H1 (cell line): ENCODE results near the gene MAGI1. TPM values are rescaled to one million over a fixed set of nuclear protein-coding genes. Genes with fewer than 3 reads are reported as not detected.

Experiments used
- CTCF ChIA-PET: fragments of 300-600 bp; sonication (Branson Sonifier 250); formaldehyde crosslinking; loops from one replicate; lab custom pipeline; 2021; ENCODE audit not compliant: partially characterized antibody; lab: Charles Lee
- POLR2A ChIA-PET: fragments of 300-600 bp; sonication (Branson Sonifier 250); formaldehyde crosslinking; loops from one replicate; lab custom pipeline; 2021; ENCODE audit warnings: inconsistent platforms; ENCODE audit not compliant: partially characterized antibody; lab: Charles Lee
- DNase-seq, 2 experiments: peaks; one replicate each; pipeline versions ENCODE4 v3.0.0 to v3.0.0-alpha.2; 2010 to 2022; ENCODE audit warnings: low spot score in 2 of 2, low read depth in 1 of 2, mixed read lengths in 1 of 2
- FAIRE-seq: peaks from 2 replicates; lab custom pipeline; 2011; peaks lifted over from hg19 to GRCh38; lab: Jason Lieb, UNC
- H2AFZ ChIP-seq: 2 replicates; pipeline ENCODE4 v1.8.1; 2012; ENCODE audit warnings: low read length, inconsistent platforms
- H2AK5ac ChIP-seq: 2 replicates; pipeline ENCODE4 v1.6.1; 2013; ENCODE audit warnings: low read depth, low read length
- H2BK120ac ChIP-seq: replicated peaks from 2 replicates; pipeline ENCODE3; 2013; ENCODE audit warnings: low read depth, low read length, inconsistent platforms
- H2BK12ac ChIP-seq: 2 replicates; pipeline ENCODE4 v1.6.1; 2013; ENCODE audit warnings: low read depth, low read length
- H2BK15ac ChIP-seq: 2 replicates; pipeline ENCODE4 v1.6.1; 2013; ENCODE audit warnings: low read length
- H2BK20ac ChIP-seq: 2 replicates; pipeline ENCODE4 v1.6.1; 2013; ENCODE audit warnings: low read length
- H2BK5ac ChIP-seq: 2 replicates; pipeline ENCODE4 v1.6.1; 2013; ENCODE audit warnings: low read depth, low read length
- H3K14ac ChIP-seq: 2 replicates; pipeline ENCODE4 v1.6.1; 2013; ENCODE audit warnings: inconsistent platforms; ENCODE audit not compliant: insufficient read length
- H3K18ac ChIP-seq: 2 replicates; pipeline ENCODE4 v1.6.1; 2013; ENCODE audit warnings: low read length; ENCODE audit errors: extremely low read depth
- H3K23ac ChIP-seq: 2 replicates; pipeline ENCODE4 v1.6.1; 2013; ENCODE audit warnings: inconsistent platforms; ENCODE audit not compliant: insufficient read length
- H3K23me2 ChIP-seq: 2 replicates; pipeline ENCODE4 v1.6.1; 2013; ENCODE audit warnings: low read depth, low read length
- H3K27ac ChIP-seq: 2 replicates; pipeline ENCODE4 v1.6.1; 2011; ENCODE audit warnings: low read depth, low read length, inconsistent platforms
- H3K27me3 ChIP-seq, 4 experiments: replicated peaks in 1 of 4; 1 replicate in 1 of 4; 2 replicates in 3 of 4; pipeline versions ENCODE4 v1.6.1 to v1.8.1; 2011 to 2013; ENCODE audit warnings: low read length in 3 of 4, mild to moderate bottlenecking in 3 of 4, inconsistent platforms in 2 of 4, mixed read lengths in 2 of 4, moderate library complexity in 1 of 4; ENCODE audit not compliant: control insufficient read depth in 3 of 4, insufficient read depth in 3 of 4; ENCODE audit errors: extremely low read depth in 1 of 4
- H3K36me3 ChIP-seq, 4 experiments: 2 replicates each; pipeline versions ENCODE4 v1.6.1 to v1.8.1; 2011 to 2013; ENCODE audit warnings: mild to moderate bottlenecking in 4 of 4, low read length in 3 of 4, moderate library complexity in 2 of 4, control low read depth in 1 of 4, inconsistent platforms in 1 of 4; ENCODE audit not compliant: insufficient read depth in 4 of 4, control insufficient read depth in 2 of 4
- H3K4ac ChIP-seq: replicated peaks from 2 replicates; pipeline ENCODE3; 2013; ENCODE audit warnings: low read length, low read depth, mixed read lengths, inconsistent platforms; ENCODE audit not compliant: insufficient read length
- H3K4me1 ChIP-seq, 4 experiments: replicated peaks in 1 of 4; 1 replicate in 1 of 4; 2 replicates in 3 of 4; pipeline versions ENCODE4 v1.6.1 to v1.8.1; 2011 to 2013; ENCODE audit warnings: low read length in 3 of 4, inconsistent platforms in 2 of 4, mixed read lengths in 1 of 4; ENCODE audit not compliant: insufficient read depth in 4 of 4, control insufficient read depth in 3 of 4
- H3K4me2 ChIP-seq, 2 experiments: 2 replicates each; pipeline versions ENCODE4 v1.6.1 to v1.8.1; 2011 to 2013; ENCODE audit warnings: low read depth in 2 of 2, low read length in 2 of 2, control low read depth in 1 of 2, inconsistent platforms in 1 of 2, mild to moderate bottlenecking in 1 of 2; ENCODE audit not compliant: insufficient read depth in 1 of 2
- H3K4me3 ChIP-seq, 4 experiments: fragments of 200-600, 300-600 bp in 1 of 4; sonication (generic), shearing (Covaris generic), sonication (Bioruptor Twin) in 1 of 4; 2 replicates each; pipeline versions ENCODE4 v1.5.1 to v1.8.1; 2011 to 2016; ENCODE audit warnings: low read length in 4 of 4, low read depth in 3 of 4, control low read depth in 2 of 4, inconsistent platforms in 2 of 4, mild to moderate bottlenecking in 2 of 4, mixed read lengths in 1 of 4, moderate library complexity in 1 of 4; ENCODE audit not compliant: insufficient read depth in 2 of 4; ENCODE audit errors: extremely low read depth in 1 of 4
- H3K56ac ChIP-seq: replicated peaks from 2 replicates; pipeline ENCODE3; 2013; ENCODE audit warnings: low read depth, mild to moderate bottlenecking, mixed read lengths, low read length, inconsistent platforms; ENCODE audit not compliant: insufficient read length
- H3K79me1 ChIP-seq: 2 replicates; pipeline ENCODE4 v1.6.1; 2013; ENCODE audit warnings: low read depth, low read length, control low read depth
- H3K79me2 ChIP-seq, 2 experiments: 2 replicates each; pipeline versions ENCODE4 v1.6.1 to v1.8.1; 2012 to 2013; ENCODE audit warnings: low read length in 2 of 2, mild to moderate bottlenecking in 2 of 2, inconsistent platforms in 1 of 2; ENCODE audit not compliant: insufficient read depth in 2 of 2, control insufficient read depth in 1 of 2
- H3K9ac ChIP-seq, 4 experiments: replicated peaks in 1 of 4; 1 replicate in 1 of 4; 2 replicates in 3 of 4; pipeline versions ENCODE4 v1.6.1 to v1.8.1; 2011 to 2013; ENCODE audit warnings: low read depth in 3 of 4, low read length in 3 of 4, control low read depth in 2 of 4, mild to moderate bottlenecking in 2 of 4, moderate library complexity in 2 of 4, inconsistent platforms in 1 of 4; ENCODE audit errors: extremely low read depth in 1 of 4
- H3K9me3 ChIP-seq, 2 experiments: 2 replicates each; pipeline versions ENCODE4 v1.6.1 to v1.8.1; 2012 to 2013; ENCODE audit warnings: mild to moderate bottlenecking in 2 of 2, moderate library complexity in 2 of 2, control low read depth in 1 of 2, inconsistent platforms in 1 of 2, low read depth in 1 of 2, low read length in 1 of 2, mixed read lengths in 1 of 2; ENCODE audit not compliant: insufficient read depth in 2 of 2
- H4K20me1 ChIP-seq, 2 experiments: replicated peaks in 1 of 2; 2 replicates each; pipeline versions ENCODE3 to v1.8.1; 2011 to 2013; ENCODE audit warnings: inconsistent platforms in 2 of 2, low read length in 2 of 2, mild to moderate bottlenecking in 1 of 2; ENCODE audit not compliant: insufficient read depth in 2 of 2, control insufficient read depth in 1 of 2
- H4K5ac ChIP-seq: 2 replicates; pipeline ENCODE4 v1.6.1; 2013; ENCODE audit warnings: low read length, low read depth, mixed read lengths, inconsistent platforms; ENCODE audit not compliant: insufficient read length
- H4K8ac ChIP-seq: 2 replicates; pipeline ENCODE4 v1.8.0; 2013; ENCODE audit warnings: mild to moderate bottlenecking, moderate library complexity, low read length, inconsistent platforms; ENCODE audit not compliant: insufficient read depth; ENCODE audit errors: extremely low read depth
- H4K91ac ChIP-seq: replicated peaks from 2 replicates; pipeline ENCODE3; 2013; ENCODE audit warnings: low read length, mixed read lengths, inconsistent platforms; ENCODE audit not compliant: insufficient read length
- BACH1 ChIP-seq: IDR thresholded peaks from 2 replicates; pipeline ENCODE4 v1.6.1; 2012; ENCODE audit warnings: low read length, improper control_type of control experiment
- CREB1 ChIP-seq: IDR thresholded peaks from 2 replicates; pipeline ENCODE4 v1.6.1; 2012; ENCODE audit warnings: inconsistent platforms
- CTBP2 ChIP-seq: IDR thresholded peaks from 2 replicates; pipeline ENCODE4 v1.7.0; 2011; ENCODE audit warnings: borderline replicate concordance, mild to moderate bottlenecking, moderate library complexity, mixed read lengths, low read length; ENCODE audit not compliant: insufficient read depth, insufficient read length
- EGR1 ChIP-seq: IDR thresholded peaks from 2 replicates; pipeline ENCODE4 v1.6.1; 2011; ENCODE audit warnings: low read depth, low read length, borderline replicate concordance
- SIX5 ChIP-seq: IDR thresholded peaks from 2 replicates; pipeline ENCODE4 v1.6.1; 2011; ENCODE audit warnings: mild to moderate bottlenecking, low read depth, low read length
- polyA plus RNA-seq, 7 experiments: library from polyadenylated mRNA; depleted of rRNA in 3 of 7; stranded (reverse) in 5 of 7; unstranded in 2 of 7; fragments of >200 nt in 5 of 7; fragments of 200-250 nt in 2 of 7; gene quantifications; 1 replicate in 5 of 7; 2 replicates in 1 of 7; 4 replicates in 1 of 7; pipeline versions ENCODE4 v1.2.1 to v1.2.3, GENCODE V29; 2011 to 2013; ENCODE audit warnings: missing spikeins in 2 of 7, mixed read lengths in 2 of 7
- total RNA-seq: library from RNA; stranded (reverse); fragmentation: NEBNext Ultra II Directional; extraction: Animal tissue kit (Norgen Biotek cat#: 25700); gene quantifications from 2 replicates; pipeline ENCODE4 v1.2.1, GENCODE V29; 2021
- TF ChIP-seq, protein P1 (sequence below): IDR thresholded peaks from 2 replicates; pipeline ENCODE4 v1.6.1; 2012; ENCODE audit warnings: inconsistent platforms

Gene MAGI1
- total and polyA plus RNA-seq, 2 of the 8 experiments (the other 6 are each of a cell fraction or from before 2014, with no cell fraction given) = 19.8 to 78.0 TPM

DNA sequence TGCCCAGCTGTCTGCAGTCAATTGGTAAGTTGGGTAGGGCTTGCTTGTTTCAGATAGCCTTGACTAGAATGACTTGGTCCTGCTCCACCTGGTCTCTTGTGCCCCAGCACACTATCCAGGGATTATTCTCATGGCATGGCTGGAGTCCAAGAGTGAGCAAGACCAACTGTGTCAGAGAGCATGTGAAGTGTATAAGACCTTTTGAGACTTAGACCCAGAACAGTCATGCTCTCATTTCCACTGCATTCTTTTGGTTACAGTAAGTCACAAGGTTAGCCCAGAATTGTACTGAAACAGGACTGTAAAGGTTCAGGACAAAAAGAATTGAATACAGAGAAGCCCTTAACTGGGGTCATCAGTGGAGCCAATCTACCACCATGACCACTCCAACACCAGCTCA is 700.1 kb downstream of the MAGI1 start:
- Histone ChIP-seq H3K23ac (no peak overlapping the region), H2AK5ac (no peak overlapping the region), H2BK12ac (no peak overlapping the region), H3K56ac (no peak overlapping the region), H3K27ac (no peak overlapping the region), H3K4me1 (peaks cover 0 to 12% (median 0%) of the 10 kb centered on the region in 4 experiments; a peak in 2 of 7 replicates), H4K5ac (no peak overlapping the region), H3K79me2 (no peaks in the 10 kb centered on the region), H2BK15ac (no peak overlapping the region), H4K91ac (no peak overlapping the region), H3K27me3 (no peaks in the 10 kb centered on the region), H2BK5ac (no peak overlapping the region), H3K14ac (no peak overlapping the region), H2AFZ (no peak overlapping the region), H4K8ac (no peak overlapping the region), H3K4me2 (no peak overlapping the region), H3K4me3 (no peak overlapping the region), H3K23me2 (no peaks in the 10 kb centered on the region), H3K79me1 (no peaks in the 10 kb centered on the region), H2BK120ac (no peak overlapping the region), H3K18ac (no peak overlapping the region), H3K9me3 (no peaks in the 10 kb centered on the region), H3K4ac (no peak overlapping the region), H3K36me3 (no peaks in the 10 kb centered on the region), H4K20me1 (no peaks in the 10 kb centered on the region), H3K9ac (no peak overlapping the region), H2BK20ac (no peak overlapping the region)
- CTCF ChIA-PET = interaction anchor here (1.2 to 1.9 kb wide), 7 partner anchors 9 to 806 kb away, joined by 3 to 10 read pairs (median 4); no protein-coding TSS in a partner anchor
- FAIRE-seq (no peak), DNase-seq (no peak)
- TF ChIP-seq SIX5 (no peak), EGR1 (no peak), CTBP2 (no peak), BACH1 (no peak), CREB1 (no peak)
- TF ChIP-seq, protein P1, sequence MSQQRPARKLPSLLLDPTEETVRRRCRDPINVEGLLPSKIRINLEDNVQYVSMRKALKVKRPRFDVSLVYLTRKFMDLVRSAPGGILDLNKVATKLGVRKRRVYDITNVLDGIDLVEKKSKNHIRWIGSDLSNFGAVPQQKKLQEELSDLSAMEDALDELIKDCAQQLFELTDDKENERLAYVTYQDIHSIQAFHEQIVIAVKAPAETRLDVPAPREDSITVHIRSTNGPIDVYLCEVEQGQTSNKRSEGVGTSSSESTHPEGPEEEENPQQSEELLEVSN = no peak
- POLR2A ChIA-PET = interaction anchor here (1.2 to 1.3 kb wide), 2 partner anchors 8 to 10 kb away, joined by 3 read pairs; no protein-coding TSS in a partner anchor
